ENCODE data around the gene BRAF.

Gene BRAF

DNA sequence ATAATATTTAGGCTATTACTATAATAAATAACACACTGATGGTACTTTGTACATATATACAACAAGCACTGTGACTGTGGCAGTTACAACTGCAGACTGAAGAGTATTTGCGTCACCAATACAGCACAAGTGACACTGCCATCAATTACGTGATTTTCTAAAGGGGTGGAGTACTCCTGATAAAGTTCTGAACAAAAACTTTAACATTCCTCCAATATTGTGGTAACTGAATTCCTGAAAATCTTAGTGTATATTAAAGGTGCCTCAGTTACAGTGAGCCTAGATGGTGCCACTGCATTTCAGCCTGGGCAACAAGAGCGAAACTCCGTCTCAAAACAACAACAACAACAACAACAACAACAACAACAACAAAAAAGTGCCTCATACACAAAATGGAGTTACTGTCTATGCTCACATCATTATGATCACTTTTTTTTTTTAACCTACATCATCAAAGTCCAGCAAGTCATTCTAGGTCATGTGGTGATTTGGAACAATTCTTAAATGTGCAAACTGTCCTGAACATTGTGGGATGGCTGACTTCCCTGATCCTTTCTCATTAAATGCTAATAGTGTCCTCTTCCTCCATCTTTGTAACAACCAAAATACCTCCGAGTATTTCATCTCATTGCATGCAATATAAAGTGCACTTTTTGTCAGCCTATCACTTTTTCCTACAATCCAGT, 15.1 kb downstream of the BRAF start (continued):
- TF ChIP-seq, protein P1, sequence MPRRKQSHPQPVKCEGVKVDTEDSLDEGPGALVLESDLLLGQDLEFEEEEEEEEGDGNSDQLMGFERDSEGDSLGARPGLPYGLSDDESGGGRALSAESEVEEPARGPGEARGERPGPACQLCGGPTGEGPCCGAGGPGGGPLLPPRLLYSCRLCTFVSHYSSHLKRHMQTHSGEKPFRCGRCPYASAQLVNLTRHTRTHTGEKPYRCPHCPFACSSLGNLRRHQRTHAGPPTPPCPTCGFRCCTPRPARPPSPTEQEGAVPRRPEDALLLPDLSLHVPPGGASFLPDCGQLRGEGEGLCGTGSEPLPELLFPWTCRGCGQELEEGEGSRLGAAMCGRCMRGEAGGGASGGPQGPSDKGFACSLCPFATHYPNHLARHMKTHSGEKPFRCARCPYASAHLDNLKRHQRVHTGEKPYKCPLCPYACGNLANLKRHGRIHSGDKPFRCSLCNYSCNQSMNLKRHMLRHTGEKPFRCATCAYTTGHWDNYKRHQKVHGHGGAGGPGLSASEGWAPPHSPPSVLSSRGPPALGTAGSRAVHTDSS (tag by site-specific recombination; IDR thresholded peaks at IDR 0.05), result no peak
- TF ChIP-seq ZNF311 (tag by site-specific recombination; IDR thresholded peaks at IDR 0.05; ENCODE audit: borderline replicate concordance) (no peak), BCL11A (tag by site-specific recombination; IDR thresholded peaks at IDR 0.05; ENCODE audit: low read depth) (no peak), ZFP3 (tag by site-specific recombination; IDR thresholded peaks at IDR 0.05; ENCODE audit: low read depth) (no peak)
- TF ChIP-seq, protein P2, sequence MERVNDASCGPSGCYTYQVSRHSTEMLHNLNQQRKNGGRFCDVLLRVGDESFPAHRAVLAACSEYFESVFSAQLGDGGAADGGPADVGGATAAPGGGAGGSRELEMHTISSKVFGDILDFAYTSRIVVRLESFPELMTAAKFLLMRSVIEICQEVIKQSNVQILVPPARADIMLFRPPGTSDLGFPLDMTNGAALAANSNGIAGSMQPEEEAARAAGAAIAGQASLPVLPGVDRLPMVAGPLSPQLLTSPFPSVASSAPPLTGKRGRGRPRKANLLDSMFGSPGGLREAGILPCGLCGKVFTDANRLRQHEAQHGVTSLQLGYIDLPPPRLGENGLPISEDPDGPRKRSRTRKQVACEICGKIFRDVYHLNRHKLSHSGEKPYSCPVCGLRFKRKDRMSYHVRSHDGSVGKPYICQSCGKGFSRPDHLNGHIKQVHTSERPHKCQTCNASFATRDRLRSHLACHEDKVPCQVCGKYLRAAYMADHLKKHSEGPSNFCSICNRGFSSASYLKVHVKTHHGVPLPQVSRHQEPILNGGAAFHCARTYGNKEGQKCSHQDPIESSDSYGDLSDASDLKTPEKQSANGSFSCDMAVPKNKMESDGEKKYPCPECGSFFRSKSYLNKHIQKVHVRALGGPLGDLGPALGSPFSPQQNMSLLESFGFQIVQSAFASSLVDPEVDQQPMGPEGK (tag by site-specific recombination; IDR thresholded peaks at IDR 0.05), result no peak
- TF ChIP-seq, protein P3, sequence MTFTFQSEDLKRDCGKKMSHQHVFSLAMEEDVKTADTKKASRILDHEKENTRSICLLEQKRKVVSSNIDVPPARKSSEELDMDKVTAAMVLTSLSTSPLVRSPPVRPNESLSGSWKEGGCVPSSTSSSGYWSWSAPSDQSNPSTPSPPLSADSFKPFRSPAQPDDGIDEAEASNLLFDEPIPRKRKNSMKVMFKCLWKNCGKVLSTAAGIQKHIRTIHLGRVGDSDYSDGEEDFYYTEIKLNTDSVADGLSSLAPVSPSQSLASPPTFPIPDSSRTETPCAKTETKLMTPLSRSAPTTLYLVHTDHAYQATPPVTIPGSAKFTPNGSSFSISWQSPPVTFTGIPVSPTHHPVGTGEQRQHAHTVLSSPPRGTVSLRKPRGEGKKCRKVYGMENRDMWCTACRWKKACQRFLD (tag by site-specific recombination; IDR thresholded peaks at IDR 0.05), result no peak
- TF ChIP-seq, protein P4, sequence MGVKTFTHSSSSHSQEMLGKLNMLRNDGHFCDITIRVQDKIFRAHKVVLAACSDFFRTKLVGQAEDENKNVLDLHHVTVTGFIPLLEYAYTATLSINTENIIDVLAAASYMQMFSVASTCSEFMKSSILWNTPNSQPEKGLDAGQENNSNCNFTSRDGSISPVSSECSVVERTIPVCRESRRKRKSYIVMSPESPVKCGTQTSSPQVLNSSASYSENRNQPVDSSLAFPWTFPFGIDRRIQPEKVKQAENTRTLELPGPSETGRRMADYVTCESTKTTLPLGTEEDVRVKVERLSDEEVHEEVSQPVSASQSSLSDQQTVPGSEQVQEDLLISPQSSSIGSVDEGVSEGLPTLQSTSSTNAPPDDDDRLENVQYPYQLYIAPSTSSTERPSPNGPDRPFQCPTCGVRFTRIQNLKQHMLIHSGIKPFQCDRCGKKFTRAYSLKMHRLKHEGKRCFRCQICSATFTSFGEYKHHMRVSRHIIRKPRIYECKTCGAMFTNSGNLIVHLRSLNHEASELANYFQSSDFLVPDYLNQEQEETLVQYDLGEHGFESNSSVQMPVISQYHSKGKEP (tag by site-specific recombination; IDR thresholded peaks at IDR 0.05), result no peak

DNA sequence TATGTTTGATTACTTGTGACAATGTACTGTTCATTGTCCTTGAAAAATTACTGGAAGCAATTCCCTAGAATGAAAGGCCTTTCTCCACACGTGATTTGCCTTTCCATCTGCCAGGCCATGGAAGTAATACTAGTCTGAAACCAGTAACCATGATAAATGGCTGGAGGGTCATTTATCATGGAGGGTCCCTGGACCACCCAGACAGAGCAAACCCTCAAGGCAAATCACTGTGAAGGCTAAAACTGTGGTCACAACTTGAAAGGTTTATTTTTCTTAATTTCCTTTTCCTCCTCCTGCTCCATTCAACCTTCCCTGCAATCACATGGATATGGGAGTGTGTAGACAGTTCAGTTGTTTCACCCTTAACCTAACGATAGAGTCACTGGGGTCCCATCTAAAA, 16.4 kb downstream of the BRAF start:
- no peaks in the 10 kb centered on the region for H3K36me3 ChIP-seq (ENCODE audit: control insufficient read depth in 2 of 2, insufficient read depth in 1 of 2, low read length in 2 of 2)
- CTCF ChIA-PET, result no interaction called here
- POLR2A ChIA-PET, result interaction anchor here (0.6 kb wide), 1 partner anchor 359 kb away, joined by 4 read pairs; no protein-coding TSS in a partner anchor
- no peak overlapping the region for H3K4me3 ChIP-seq (ENCODE audit: low read depth, low read length)
- TF ChIP-seq, protein P5, sequence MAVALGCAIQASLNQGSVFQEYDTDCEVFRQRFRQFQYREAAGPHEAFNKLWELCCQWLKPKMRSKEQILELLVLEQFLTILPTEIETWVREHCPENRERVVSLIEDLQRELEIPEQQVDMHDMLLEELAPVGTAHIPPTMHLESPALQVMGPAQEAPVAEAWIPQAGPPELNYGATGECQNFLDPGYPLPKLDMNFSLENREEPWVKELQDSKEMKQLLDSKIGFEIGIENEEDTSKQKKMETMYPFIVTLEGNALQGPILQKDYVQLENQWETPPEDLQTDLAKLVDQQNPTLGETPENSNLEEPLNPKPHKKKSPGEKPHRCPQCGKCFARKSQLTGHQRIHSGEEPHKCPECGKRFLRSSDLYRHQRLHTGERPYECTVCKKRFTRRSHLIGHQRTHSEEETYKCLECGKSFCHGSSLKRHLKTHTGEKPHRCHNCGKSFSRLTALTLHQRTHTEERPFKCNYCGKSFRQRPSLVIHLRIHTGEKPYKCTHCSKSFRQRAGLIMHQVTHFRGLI (tag by site-specific recombination; IDR thresholded peaks at IDR 0.05), result no peak
- TF ChIP-seq ZNF223 (tag by site-specific recombination; IDR thresholded peaks at IDR 0.05), result no peak
- no peak for TF ChIP-seq ZFHX2 (tag by site-specific recombination; conservative IDR thresholded peaks at IDR 0.05)
- no peak for TF ChIP-seq IKZF3 (tag by site-specific recombination; IDR thresholded peaks at IDR 0.05)
- no peak for TF ChIP-seq GLIS1 (tag by site-specific recombination; IDR thresholded peaks at IDR 0.05)
- no peak for TF ChIP-seq ZNF23 (tag by site-specific recombination; IDR thresholded peaks at IDR 0.05; ENCODE audit: borderline replicate concordance)
- no peak overlapping the region for H3K27ac ChIP-seq (ENCODE audit: extremely low read depth, low read depth, low read length)
- no peaks in the 10 kb centered on the region for H3K9me3 ChIP-seq (ENCODE audit: control insufficient read depth, insufficient read depth, low read depth, low read length)
- H3K4me1 ChIP-seq (ENCODE audit: control insufficient read depth, insufficient read depth, low read length), result no peaks in the 10 kb centered on the region

Measured in HEK293 (cell line).